Fibroblast of skin of scalp (primary cell): ENCODE measurements around the gene GALNT10.

Source experiments
- DNase-seq: peaks from one replicate; pipeline ENCODE4 v3.0.0-alpha.2; 2013

Gene GALNT10

DNA sequence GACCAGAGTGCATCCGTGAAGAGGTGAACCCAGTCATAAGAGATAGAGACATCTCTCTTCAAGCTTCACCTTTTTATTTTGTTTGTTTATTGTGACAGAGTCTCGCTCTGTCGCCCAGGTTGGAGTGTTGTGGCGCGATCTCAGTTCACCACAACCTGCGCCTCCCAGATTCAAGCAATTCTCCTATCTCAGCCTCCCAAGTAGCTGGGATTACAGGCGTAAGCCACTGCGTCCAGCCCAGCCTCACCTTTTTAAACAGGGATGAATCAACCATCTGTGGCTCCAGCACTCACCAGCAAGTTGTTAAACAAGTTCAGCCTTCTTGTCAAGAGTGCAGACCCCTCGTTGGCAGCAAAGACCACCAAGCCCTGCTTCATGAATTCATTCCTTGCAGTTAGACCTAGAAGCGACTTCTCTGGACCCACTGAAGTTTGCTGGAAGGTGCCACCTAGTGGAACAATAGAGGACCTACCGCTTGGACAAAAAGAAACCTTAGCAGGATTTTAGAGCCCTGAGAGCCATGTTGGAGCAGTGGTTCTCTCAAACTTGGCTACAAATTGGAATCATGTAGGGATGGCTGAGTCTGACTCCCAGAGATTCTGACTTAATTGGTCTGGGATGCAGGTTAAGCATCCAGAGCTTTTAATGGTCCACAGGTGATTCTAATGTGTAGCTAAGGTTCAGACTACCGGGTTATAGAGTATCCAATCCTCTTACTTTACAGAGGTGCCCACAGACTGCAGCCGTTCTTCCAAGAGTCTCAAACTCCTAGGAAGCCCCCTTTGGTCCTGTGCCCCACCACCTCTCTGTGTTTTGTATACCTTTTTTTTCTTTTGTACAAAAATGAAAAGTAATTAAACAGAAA, 10.5 kb upstream of the GALNT10 start:
- peak; percentile 61 for DNase-seq

DNA sequence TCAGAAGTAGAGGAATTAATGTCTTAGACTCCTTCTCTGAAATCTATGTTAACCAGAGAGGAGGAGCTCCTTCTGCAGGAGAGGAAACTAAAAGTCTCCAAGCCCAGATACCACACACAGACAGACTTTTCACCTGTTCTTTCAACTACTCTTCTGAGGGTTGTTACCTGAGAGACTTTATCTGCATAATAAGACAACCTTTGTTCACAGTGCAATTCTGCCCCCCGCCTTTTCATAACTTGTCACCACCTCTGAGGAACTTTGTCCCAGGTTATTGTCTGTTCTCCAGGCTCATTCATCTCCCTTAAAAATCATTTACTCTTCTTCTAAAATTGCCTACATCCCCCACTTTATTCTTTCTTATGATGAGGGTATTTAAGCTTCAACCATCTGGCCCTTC, 9.4 kb upstream of the GALNT10 start:
- no peak for DNase-seq

- no peak for DNase-seq
Measured at GRCh38 chr5:154189256-154189818, 1.2 kb upstream of the GALNT10 start.

DNA sequence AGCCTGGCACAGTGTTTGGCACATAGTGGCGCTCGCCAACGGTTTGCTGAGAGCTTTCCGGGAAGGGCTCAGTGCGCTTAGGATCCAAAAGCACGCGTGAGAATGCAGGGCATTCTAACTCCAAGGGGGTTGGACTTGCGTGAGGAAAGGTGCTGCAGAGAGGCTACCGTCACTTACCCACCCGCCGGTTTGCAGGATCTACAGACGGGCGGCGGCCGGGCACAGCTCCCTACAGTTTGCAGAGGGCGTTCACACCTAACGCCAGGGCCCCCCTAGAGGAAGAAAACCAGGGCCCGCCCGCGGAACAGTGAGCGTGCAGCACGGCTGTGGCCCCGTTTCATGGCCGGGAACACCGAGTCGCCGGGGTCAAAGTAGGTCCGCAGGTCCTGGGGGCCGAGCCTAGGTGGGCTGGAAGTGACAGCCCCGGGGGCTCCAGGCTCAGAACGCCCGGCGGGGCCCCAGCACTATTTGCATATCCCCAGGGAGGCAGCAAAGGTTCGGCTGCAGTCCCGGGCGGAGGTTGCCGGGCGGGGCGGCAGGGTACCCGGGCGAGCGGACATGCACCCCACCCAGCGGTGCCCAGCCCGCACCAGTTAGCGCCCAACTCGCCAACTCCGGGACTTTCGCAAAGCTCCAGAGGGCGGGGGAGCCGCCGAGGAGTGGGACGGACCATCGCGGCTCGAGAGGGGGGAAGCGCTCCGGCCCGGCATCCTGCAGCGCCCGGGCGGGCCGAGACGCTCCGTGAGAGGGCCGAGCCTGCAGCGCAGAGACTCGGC, 526 bp upstream of the GALNT10 start:
- peak; percentile 88 for DNase-seq

- DNase-seq: peak; percentile 44
Measured at GRCh38 chr5:154191467-154192261, 1.1 kb downstream of the GALNT10 start.

DNA sequence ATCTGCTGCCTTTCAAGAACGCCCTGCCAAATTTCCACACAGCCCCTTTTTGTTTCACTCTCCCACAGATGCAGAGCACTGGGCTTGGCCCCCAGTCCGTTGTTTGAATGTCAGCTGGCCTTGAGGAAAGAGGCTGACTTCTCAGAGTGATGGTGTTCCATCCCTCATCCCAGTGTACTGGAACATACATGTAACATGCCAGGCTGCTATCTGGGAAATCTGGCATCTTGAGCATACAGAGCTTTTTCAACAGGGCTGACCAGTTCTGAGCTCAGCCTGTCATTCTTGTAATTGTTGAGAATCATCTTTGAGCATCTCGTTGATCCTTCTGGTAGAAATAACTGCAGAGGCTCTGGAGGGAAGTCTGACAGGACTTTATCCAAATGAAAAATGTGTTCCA, 2.8 kb downstream of the GALNT10 start:
- no peak for DNase-seq

GRCh38 chr5:154193701-154194121, 3.2 kb downstream of the GALNT10 start:
- DNase-seq: no peak

DNA sequence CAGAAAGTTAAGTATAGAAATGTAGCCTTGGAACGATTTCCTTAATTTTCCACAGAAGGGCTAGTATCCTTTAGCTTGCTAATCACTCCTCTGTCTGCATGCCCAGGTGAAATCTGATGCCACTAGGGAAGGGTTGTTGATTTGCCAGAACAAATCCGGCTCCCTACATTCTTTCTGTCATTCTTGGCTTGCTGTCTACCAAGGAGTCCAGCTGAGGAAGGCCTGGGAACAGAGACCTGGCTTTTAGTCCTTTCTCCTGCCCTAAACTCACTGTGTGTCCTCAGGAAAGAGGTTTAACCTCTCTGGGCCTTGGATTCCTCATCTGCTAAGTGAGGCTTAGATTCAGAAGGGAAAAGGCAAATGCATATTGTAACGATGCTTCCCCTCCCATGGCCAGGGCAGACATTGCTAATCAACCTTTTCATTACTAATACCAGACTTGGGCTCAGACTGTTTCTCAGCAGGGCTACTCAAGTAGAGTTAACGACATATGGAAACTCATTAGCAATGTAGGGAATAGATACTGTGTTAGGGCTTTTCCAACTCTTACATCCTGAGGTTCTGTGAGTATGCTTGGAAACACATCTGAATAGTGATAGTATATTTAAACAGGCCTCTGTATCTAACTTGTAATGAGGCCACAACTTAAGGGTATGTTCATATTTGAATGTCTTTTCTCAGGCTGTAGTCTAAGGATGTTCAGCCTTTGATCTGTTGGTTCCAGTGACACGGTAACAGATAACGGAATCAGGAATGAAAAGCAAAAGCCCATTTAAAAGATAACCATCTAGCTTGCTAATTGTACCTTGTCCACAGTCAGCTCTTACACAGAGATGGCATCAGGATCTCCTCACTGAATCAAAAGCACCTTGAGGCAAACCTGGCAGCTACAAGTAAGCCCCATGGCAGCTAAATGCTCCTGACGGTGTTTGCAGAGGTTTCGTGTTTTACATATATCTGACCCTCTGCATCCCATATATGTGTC, 4.1 kb downstream of the GALNT10 start:
- DNase-seq: peak; percentile 58

- DNase-seq: no peak
Measured at GRCh38 chr5:154196281-154196680, 5.7 kb downstream of the GALNT10 start.

DNA sequence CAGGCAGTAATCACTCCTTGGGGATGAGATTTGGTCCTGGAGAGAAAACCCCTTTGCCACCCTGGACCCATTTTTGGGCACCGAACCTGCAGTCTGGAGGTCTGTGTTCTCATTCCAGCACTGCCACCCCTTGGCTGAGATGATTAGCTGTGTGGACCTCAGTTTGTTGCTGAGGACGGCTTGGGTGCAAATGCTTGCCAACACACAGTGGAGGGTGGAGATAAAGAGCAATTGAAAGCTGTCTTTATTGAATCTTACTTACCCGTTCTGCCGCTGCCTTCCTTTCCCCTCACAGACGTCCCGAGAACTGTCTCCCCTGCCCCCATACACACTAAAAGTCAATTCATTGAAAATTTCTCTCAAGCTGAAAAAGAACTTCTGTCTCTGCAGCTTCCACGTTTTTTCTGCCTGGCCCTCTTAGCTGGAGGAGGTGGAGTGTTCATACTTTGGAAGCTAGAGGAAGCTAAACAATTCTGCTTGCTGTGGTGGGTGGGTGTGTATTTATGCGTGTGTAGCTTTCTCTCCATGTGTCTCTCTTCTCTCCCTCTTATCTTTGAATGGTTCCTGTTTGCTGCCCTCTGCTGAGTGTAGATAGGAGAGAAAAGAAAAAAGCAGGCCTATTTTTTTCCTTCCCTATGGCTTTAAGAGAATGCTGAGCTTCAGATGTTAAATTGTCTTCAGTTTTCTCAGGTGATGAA, 6.6 kb downstream of the GALNT10 start:
- DNase-seq: peak; percentile 51

- DNase-seq: peak; percentile 22
Measured at GRCh38 chr5:154197801-154198491, 7.4 kb downstream of the GALNT10 start.

DNA sequence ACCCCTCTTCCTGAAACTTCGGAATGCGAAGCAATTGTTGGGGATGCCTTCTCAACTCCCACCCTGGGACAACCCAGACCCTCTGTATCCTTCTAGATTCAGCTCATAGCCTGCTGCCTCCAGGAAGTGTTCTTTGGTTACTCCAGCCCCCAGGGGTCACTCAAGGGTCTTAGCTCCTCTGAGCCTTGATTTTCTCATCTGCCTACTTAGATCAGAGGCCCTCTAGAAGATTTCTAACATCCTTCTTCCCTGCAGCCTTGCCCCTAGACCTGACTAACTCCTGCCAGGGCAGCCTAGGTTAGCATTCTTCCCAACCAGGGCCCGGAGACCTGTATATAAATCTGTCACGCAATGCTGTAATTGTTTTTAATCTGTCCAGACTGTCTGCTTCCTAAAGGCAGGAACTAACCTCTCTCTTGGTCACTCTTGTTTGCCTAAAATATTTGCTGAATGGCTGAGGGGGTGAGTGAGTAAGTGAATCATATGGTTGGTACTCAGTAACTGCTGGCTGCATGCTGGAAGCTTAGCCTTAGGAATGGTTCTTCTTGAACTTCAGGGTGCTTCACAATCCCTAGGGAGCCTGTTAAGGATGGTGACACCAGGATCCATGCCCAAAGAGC, 8.2 kb downstream of the GALNT10 start:
- peak; percentile 87 for DNase-seq

GRCh38 chr5:154199263-154199662, 8.7 kb downstream of the GALNT10 start:
- DNase-seq: peak; percentile 37

DNA sequence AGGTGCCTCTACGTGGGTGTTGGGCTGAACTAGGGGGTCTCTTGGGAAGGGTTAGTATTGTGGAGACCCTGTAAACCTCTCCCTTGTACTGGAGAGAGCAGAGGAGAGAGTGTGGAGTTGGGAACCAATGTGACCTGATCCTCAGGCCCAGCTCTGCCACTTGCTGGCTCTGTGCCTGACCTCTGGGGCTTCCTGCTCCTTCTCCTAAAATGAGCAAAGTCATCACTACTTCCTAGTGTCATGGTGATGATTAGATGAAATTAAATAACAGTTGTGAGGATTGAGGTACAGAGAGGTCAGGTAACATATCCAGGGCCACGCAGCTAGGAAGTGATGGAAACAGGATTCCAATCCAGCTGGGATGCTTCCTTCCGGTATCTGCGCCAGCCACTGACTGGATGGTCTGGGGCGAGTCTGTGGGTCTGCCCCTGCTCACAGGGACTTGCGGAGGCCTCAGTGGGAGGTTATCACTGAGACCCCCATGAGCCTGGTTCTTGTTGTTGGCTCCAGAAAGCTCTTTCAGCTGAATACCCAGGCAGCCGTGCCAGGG, 9.2 kb downstream of the GALNT10 start:
- DNase-seq: no peak

DNA sequence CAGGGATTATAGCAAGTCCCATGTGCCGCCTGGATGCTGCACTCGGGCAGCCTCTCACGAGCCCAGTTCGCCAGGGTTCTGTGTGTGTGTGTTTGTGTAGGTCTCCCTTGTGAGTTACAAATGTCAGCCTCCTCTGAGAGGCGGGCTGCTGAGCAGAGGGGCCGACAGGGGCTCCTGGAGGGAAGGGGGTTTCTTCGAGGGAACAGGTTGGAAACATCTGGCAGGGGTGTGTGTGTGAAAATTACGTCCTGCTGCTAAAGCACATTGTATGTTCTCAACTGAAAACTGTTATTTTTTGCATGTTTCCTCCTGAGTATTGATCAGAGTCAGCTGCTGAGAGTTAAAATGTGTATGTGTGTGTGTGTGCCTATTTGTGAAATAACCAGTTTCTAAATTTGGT, 9.7 kb downstream of the GALNT10 start:
- no peak for DNase-seq

GRCh38 chr5:154201108-154201769, 10.7 kb downstream of the GALNT10 start:
- no peak for DNase-seq

DNA sequence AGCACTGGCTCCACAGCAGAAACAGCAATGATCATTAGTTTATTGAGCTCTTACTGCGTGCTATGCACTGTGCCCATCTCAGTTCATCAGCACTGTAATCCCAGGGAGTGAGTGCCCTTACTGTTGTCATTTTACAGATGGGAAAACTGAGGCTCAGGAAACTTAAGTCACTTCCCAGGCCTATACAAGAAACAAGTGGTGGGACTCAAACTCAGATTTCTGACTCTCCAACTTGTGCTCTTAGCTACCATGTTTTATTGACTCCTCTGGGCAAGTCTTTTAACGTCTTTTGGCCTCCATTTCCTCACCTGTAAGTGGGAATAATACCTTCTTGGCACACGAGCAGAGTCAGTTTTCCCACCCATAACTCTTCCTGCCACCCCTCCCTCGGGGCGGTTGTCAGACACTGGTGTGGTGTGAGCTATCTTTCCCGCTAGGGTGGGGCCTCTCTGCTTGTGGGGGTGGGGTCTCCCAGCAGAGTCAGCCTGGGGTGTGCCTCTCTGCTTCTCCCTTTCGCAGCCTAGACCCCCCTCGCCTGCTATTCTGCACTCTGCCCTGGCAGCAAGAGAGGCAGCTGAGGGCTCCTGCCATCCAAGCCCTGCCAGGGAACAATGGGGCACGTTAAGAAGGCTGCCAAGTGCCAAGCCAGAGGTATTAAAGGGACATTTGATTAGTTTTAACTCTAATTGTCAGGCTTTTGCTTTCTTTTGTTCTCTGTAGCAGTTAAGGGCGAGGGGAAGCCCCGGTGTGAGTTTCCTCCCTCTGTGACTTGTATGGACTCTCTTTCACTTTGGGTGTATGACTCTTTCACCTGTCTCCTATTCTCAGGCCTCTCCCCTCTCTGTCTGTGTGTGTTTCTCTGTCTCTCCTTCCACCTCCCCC, 12.1 kb downstream of the GALNT10 start:
- no peak for DNase-seq
